Measurements from ENCODE around the gene ATP13A2. TPM values are rescaled to one million over a fixed set of nuclear protein-coding genes. Genes with fewer than 3 reads are reported as not detected.

The ATP13A2 gene
- total RNA-seq, 1 donor from 2014 or later = 50.2 TPM

DNA sequence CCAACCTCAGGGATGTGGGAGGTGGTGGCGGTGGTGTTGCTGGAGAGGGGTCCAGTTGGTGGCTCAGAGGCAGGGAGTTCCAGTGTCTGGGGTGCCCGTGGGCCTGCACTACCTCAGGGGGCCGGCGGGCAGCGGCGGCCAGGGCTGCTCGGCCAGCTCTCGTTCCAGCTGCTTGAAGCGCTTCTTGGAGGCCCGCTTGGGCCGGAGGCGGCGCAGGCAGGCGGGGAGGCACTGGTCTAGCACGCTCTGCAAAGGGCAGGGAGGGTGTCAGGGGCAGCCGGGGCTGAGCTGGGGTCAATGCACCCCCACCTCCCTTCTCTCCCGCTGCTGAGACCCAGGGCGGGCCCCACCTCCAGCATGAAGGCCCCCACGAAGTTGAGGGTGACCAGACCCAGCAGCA, 25.6 kb downstream of the ATP13A2 start:
- intact Hi-C loops (cut with micrococcal nuclease) = no loop called here
- H3K4me1 Mint-ChIP-seq = peaks cover 2% of the 10 kb centered on the region
- H3K27me3 Mint-ChIP-seq = peaks cover 13% of the 10 kb centered on the region
- H3K36me3 Mint-ChIP-seq (ENCODE audit: low read depth) = peaks cover 5% of the 10 kb centered on the region
- no peak overlapping the region for H3K4me3 Mint-ChIP-seq
- no peaks in the 10 kb centered on the region for H3K9me3 Mint-ChIP-seq
- DNase-seq = no peak
- H3K27ac Mint-ChIP-seq = no peak overlapping the region

DNA sequence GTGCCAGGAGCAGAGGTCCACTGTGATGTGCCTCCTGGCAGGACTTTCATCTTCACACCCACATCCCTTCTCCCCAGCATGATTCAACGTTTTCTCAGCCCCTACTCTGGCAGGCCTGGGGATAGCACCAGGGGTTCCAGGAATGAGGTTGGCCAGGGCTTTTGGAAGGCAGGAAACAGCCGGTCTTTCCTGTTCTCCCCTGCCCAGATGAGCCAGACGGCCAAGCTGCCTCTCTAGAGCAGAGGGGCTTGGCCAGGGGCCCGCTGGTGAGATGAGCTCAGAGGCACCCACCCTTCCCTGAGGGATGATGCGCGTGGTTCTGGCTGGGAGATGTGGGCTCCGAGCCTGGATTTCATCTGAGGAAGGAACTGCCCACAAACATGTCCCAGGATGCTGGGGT, 27.0 kb downstream of the ATP13A2 start:
- Mint-ChIP-seq H3K27me3 (peaks cover 21% of the 10 kb centered on the region), H3K4me1 (peaks cover 7% of the 10 kb centered on the region), H3K36me3 (ENCODE audit: low read depth) (peaks cover 5% of the 10 kb centered on the region), H3K9me3 (no peaks in the 10 kb centered on the region), H3K4me3 (no peak overlapping the region), H3K27ac (no peak overlapping the region)
- no peak for DNase-seq
- intact Hi-C loops (cut with micrococcal nuclease) = no loop called here

DNA sequence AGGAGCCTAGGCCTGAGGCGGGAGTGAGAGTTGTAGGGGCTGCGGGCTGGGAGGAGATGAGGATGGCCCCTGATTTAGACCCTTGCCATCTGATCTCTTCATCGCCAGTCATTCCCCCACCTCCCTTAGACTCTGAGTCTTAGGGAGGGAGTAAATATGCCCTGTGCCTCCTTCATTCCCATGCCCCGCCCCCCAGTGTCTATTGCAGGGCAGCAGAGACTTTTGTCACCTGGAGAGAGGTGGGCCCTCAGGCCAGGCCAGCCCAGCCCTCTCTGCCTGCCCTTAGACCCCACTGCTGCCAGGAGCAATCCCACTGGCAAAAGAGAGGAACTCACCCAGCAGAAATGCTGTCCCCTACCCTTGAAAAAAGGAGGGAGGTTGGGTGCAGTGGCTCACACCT, 28.1 kb downstream of the ATP13A2 start:
- intact Hi-C loops (cut with micrococcal nuclease) = no loop called here

DNA sequence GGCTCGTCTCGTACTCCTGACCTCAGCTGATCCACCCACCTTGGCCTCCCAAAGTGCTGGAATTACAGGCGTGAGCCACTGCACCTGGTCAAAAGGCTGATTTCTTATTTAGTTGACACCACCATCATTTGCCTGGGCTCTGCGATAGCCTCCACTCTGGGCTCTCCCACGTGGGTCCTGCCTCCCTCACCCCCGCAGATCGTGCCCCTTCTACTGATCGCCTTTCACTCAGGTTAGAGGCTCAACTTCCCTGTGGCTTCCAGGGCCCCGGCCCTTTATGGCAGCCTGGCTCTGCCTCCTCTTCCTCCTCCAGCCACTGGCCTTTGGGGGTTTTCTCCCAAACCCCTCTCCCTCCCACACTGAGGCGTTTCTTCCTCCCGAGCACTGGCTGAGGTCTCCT, 28.8 kb downstream of the ATP13A2 start:
- peaks cover 5% of the 10 kb centered on the region for H3K36me3 Mint-ChIP-seq (ENCODE audit: low read depth)
- intact Hi-C loops (cut with micrococcal nuclease) = no loop called here
- no peak overlapping the region for H3K27ac Mint-ChIP-seq
- DNase-seq = no peak
- no peaks in the 10 kb centered on the region for H3K9me3 Mint-ChIP-seq
- peaks cover 7% of the 10 kb centered on the region for H3K4me1 Mint-ChIP-seq
- peaks cover 26% of the 10 kb centered on the region for H3K27me3 Mint-ChIP-seq
- no peak overlapping the region for H3K4me3 Mint-ChIP-seq

More for the DNA sequence above, 28.1 kb downstream of the ATP13A2 start:
- Mint-ChIP-seq H3K9me3 (no peaks in the 10 kb centered on the region), H3K4me3 (no peak overlapping the region), H3K36me3 (ENCODE audit: low read depth) (peaks cover 5% of the 10 kb centered on the region), H3K27me3 (peaks cover 26% of the 10 kb centered on the region), H3K27ac (no peak overlapping the region), H3K4me1 (peaks cover 7% of the 10 kb centered on the region)
- no peak for DNase-seq

DNA sequence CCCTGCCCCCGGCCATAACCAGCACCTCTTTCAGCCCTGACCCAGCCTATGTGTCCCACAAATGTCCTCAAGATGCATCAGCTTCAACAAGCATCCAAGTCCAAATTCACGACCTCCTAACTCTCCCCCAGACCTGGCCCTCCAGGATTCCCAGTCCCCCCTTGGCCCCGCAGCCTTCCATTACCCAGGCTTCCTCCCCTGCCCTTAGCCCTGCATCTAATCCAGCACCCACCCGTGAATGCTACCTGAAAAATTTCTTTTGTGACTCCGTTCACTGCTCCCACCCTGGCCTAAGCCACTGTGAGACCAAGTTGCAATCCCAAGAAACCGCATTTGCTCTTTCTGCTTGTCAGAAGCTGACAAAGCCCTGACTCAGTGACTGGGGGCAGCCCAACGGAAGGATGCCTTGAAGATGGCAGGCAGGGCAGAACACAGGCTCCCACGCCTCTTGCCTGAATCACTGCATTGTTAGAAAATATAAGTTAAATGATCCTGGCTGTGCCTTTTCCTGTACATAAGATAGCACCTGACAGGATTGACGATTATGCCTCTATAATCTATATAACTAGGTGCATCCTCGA, 30.4 kb downstream of the ATP13A2 start:
- peaks cover 7% of the 10 kb centered on the region for H3K4me1 Mint-ChIP-seq
- peaks cover 5% of the 10 kb centered on the region for H3K36me3 Mint-ChIP-seq (ENCODE audit: low read depth)
- DNase-seq = no peak
- no peaks in the 10 kb centered on the region for H3K9me3 Mint-ChIP-seq
- intact Hi-C loops (cut with micrococcal nuclease) = no loop called here
- peaks cover 26% of the 10 kb centered on the region for H3K27me3 Mint-ChIP-seq
- no peak overlapping the region for H3K27ac Mint-ChIP-seq
- H3K4me3 Mint-ChIP-seq = peak overlapping the region; percentile 62

DNA sequence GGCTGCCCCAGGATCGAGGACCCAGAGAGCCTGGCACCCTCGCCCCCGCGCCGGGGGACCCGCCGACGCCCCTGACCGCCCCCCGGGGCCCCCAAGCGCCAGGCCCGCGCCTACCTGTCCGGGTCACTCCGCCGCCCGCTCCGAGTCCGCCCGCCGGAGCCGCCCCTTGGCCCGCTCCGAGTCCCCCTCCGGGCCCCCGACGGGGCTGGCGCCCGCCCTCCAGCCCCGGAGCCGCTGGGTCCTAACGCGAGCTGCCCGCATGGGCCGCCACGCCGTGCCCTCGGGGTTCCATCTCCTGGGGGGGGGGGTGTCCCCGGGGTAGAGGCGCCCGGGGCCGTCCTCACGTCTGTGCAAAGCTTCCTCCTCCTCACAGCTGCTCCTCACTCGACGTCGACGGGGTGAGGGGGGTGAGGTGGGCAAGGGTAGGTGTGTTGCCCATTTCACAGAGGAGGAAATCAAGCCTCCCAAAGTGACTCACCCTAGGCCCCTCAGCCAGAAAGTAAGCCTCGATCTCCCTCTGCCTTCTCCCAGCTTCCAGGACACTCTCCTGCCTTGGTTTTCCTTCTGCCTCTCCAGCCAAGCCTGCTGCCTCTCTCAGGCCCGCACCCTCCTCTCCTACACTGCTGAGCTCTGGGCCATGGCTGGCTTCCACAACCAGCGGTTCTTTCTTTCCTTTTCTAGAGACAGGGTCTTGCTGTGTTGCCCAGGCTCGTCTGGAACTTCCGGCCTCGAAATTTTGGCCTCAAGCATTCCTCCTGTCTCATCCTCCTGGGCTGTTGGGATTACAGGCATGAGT, 31.1 kb downstream of the ATP13A2 start, which contains the start of gene MFAP2:
Gene MFAP2, minus strand, starts transcription at position 148 of the 796 bp plus-strand sequence. CDS start 2,347 bp downstream, outside the sequence.
- peaks cover 2% of the 10 kb centered on the region for H3K36me3 Mint-ChIP-seq (ENCODE audit: low read depth)
- H3K4me3 Mint-ChIP-seq = peak within 1 kb of the TSS; percentile 62
- peaks cover 7% of the 10 kb centered on the region for H3K4me1 Mint-ChIP-seq
- H3K27me3 Mint-ChIP-seq = peaks cover 26% of the 10 kb centered on the region
- H3K9me3 Mint-ChIP-seq = no peaks in the 10 kb centered on the region
- H3K27ac Mint-ChIP-seq = no peak within 1 kb of the TSS
- no peak for DNase-seq
- intact Hi-C loops (cut with micrococcal nuclease) = no loop called here

DNA sequence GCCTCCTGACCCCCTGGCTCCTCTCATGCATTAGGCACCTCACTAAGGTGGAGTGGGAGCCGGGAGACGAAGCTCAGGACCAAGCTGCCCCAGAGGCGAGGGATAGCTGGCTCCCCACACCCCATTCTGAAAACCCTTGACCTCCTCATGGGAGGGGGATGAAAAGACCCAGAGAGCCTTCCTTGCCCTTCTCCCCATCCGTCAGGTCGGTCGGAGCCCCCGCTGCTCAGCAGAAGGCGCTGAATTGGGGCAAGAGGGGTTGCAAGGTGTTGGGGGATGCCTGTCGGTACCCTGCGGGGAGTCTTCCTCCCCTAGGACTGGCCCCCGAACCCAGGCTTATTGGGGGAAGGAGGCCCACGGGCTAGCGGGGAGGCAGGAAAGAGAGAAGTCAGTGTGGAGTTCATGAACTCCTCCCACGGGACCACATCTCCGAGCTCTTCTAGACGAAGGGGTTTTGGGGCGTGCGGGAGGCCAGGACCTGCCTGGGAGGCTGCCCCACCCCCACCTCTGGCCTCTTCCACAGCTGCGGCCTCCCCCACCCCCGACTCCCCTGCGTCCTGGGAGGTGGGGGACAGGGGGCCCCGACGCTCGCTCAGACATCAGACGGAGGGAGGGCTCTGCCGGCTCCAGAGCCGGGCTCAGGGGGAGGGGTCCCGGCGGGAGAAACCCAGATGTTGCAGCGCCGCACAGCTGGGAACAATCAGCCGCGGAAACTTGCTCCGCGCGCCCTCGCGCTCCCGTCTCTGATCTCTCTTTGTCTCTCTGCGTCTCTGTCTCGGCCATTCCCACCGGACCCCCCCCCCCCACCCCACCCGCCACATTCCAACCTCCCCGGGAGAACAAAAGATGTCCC, 32.0 kb downstream of the ATP13A2 start:
- intact Hi-C loops (cut with micrococcal nuclease) = no loop called here
- H3K9me3 Mint-ChIP-seq = no peaks in the 10 kb centered on the region
- H3K4me1 Mint-ChIP-seq = peaks cover 7% of the 10 kb centered on the region
- H3K36me3 Mint-ChIP-seq (ENCODE audit: low read depth) = peaks cover 2% of the 10 kb centered on the region
- no peak for DNase-seq
- peaks cover 26% of the 10 kb centered on the region for H3K27me3 Mint-ChIP-seq
- no peak overlapping the region for H3K27ac Mint-ChIP-seq
- no peak overlapping the region for H3K4me3 Mint-ChIP-seq

DNA sequence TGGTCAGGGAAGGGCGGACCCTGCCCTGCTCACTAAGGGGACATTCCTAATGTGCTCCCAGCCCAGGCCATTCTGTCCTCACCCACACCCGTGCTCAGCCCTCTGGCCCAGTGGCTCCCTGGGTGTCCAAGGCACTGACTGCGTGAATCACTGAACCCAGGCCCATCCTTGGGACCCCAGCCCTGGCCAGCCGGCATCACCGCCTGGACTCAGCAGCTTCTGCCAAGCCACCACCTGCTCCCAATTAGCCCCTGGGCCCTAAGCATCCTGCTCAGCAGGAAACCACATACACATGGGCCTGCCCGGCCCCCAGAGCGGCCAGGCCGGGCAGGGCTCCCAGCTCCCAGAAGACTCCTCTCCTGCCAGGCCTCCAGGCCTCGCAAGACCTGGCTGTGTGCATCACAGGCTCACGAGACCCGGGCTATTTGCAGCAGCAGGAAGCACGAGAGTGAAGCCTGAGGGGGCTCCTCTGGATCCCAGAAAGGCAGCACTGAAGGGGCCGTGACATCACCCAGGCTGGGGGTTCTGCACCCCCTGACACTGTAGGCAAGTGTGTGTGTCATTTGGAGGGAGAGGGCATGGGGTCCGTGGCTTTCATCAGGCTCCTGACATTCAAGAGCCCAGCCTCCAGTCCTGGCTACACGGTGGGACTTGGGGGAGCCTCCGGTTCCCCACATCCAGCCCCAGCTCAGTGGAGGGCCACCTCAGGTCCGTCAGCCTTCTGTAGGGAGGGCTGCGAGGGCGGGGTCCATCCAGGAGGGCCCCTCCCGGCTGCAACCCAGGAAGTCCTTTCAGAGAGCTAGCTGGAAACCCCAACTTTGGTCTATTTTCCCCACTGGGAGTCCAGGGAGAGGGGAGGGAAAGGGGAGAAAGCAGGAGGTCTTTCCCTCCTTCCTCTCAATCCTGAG, 32.9 kb downstream of the ATP13A2 start:
- peaks cover 26% of the 10 kb centered on the region for H3K27me3 Mint-ChIP-seq
- H3K9me3 Mint-ChIP-seq = no peaks in the 10 kb centered on the region
- peaks cover 7% of the 10 kb centered on the region for H3K4me1 Mint-ChIP-seq
- H3K36me3 Mint-ChIP-seq (ENCODE audit: low read depth) = peaks cover 2% of the 10 kb centered on the region
- intact Hi-C loops (cut with micrococcal nuclease) = no loop called here
- no peak for DNase-seq
- H3K4me3 Mint-ChIP-seq = no peak overlapping the region
- H3K27ac Mint-ChIP-seq = no peak overlapping the region

DNA sequence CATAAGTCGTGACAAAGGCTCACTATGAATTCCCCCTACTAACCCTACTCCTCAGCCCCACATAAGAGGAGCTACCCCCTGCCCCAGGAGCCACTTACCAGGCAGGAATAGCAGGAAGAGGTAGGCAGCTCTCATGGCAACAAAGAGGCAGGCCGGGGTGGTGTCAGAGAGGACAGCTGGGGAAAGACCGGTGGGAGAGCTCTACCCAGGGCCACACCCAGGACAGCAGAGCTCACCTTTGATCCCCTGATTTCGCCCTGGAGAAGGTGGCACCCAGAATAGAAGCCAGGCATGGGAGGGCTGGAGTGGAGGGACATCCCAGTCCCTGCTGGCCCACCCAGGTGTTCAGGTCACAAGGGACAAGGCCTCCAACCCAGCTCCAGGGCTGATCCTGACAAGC, 33.6 kb downstream of the ATP13A2 start:
- DNase-seq = no peak
- H3K27me3 Mint-ChIP-seq = peaks cover 23% of the 10 kb centered on the region
- no peak overlapping the region for H3K4me3 Mint-ChIP-seq
- H3K4me1 Mint-ChIP-seq = peaks cover 7% of the 10 kb centered on the region
- H3K9me3 Mint-ChIP-seq = no peaks in the 10 kb centered on the region
- H3K36me3 Mint-ChIP-seq (ENCODE audit: low read depth) = peaks cover 2% of the 10 kb centered on the region
- no peak overlapping the region for H3K27ac Mint-ChIP-seq
- intact Hi-C loops (cut with micrococcal nuclease) = no loop called here

DNA sequence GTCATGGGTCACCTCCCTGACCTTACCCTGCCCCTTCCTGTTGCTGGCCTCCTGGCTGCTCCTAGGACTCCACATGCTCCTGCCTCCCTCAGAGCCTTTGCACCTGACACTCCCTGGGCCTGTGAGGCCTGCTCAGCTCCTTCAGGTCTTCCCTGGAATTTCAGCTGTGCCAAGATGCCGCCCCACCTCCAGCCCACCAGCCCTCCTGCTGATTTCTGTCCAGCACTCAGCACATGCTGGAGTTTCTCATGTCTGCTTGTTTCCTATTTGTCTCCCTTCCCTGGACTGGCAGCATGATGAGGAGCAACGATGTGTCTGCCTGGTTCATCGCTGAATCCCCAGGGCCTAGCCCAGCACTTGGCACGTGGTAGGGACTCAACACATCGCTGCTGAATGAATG, 34.4 kb downstream of the ATP13A2 start:
- intact Hi-C loops (cut with micrococcal nuclease) = no loop called here
- peaks cover 7% of the 10 kb centered on the region for H3K4me1 Mint-ChIP-seq
- H3K36me3 Mint-ChIP-seq (ENCODE audit: low read depth) = peaks cover 2% of the 10 kb centered on the region
- H3K4me3 Mint-ChIP-seq = no peak overlapping the region
- no peak overlapping the region for H3K27ac Mint-ChIP-seq
- no peaks in the 10 kb centered on the region for H3K9me3 Mint-ChIP-seq
- peaks cover 20% of the 10 kb centered on the region for H3K27me3 Mint-ChIP-seq
- DNase-seq = no peak

DNA sequence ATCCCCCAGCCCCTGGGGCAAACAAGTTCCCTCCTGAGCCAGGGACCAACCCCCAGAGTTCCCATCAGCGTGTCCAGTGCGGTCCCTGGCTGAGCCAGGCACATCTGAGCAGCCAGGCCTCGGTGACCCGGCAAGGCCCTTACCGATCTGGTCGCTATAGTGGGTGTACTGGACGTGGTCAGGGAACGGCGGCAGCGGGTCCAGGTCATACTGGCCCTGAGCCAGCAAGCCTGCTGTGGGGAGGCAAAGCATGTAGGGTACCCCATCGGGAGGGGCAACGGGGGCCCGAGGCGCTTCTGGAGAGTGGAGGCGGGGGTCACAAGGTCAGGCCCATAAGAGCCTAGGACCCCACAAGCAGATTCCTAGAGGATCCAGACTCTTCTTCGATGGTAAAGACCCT, 34.8 kb downstream of the ATP13A2 start:
- intact Hi-C loops (cut with micrococcal nuclease) = no loop called here
- Mint-ChIP-seq H3K36me3 (ENCODE audit: low read depth) (peaks cover 2% of the 10 kb centered on the region), H3K9me3 (no peaks in the 10 kb centered on the region), H3K27ac (no peak overlapping the region), H3K27me3 (peaks cover 20% of the 10 kb centered on the region), H3K4me1 (peaks cover 7% of the 10 kb centered on the region), H3K4me3 (no peak overlapping the region)
- no peak for DNase-seq

DNA sequence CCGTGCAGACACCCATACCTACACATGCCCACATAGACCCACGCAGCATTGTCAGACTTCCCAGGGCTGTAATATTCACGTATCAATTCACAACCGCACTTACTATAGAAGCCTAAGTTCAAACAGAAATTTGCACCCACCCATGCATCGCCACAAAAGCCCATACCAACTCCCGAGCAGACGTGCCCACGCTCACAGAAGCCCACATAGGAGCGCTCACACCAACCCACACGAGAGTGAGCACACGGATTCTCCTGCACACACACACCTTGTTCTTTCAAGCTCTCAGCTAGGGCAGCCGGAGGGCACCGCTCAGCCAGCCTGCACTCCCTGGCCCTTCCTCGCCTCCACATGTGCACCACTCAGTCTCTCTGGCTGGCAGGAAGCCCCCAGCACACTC, 35.9 kb downstream of the ATP13A2 start:
- no peaks in the 10 kb centered on the region for H3K9me3 Mint-ChIP-seq
- peaks cover under 1% of the 10 kb centered on the region for H3K36me3 Mint-ChIP-seq (ENCODE audit: low read depth)
- intact Hi-C loops (cut with micrococcal nuclease) = no loop called here
- DNase-seq = no peak
- no peak overlapping the region for H3K27ac Mint-ChIP-seq
- H3K4me3 Mint-ChIP-seq = no peak overlapping the region
- peaks cover 10% of the 10 kb centered on the region for H3K27me3 Mint-ChIP-seq
- peaks cover 2% of the 10 kb centered on the region for H3K4me1 Mint-ChIP-seq

DNA sequence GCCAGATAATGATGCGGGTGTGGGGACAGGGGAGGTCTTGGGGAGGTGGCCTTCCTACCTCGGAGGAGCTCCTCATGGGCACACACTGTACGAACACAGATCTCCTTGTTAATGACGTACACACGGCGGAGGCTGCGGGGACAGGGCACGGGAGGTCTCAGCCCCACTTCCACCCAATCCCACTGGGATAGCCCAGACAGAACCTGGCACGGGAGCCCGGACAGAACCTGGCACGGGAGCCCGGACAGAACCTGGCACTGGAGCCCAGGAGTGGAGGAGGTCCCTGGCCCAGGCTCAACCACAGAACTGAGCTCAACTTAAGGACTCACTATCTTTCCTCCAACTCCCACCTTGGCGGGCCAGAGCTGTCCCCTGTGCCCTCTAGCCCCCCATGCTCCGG, 36.5 kb downstream of the ATP13A2 start:
- intact Hi-C loops (cut with micrococcal nuclease) = no loop called here

More for the DNA sequence above, 36.5 kb downstream of the ATP13A2 start:
- Mint-ChIP-seq H3K36me3 (ENCODE audit: low read depth) (no peaks in the 10 kb centered on the region), H3K27me3 (peaks cover 7% of the 10 kb centered on the region), H3K27ac (no peak overlapping the region), H3K9me3 (no peaks in the 10 kb centered on the region), H3K4me1 (no peaks in the 10 kb centered on the region), H3K4me3 (no peak overlapping the region)
- DNase-seq = no peak

Data from activated CD4-positive, alpha-beta T cell treated with anti-CD3 and anti-CD28 coated beads, Interleukin-2, amount 10 ng/mL, durations not matched to agents 24 days and 14 days (primary cell).